ENCODE data around the gene APBA1.

Gene APBA1

GRCh38 chr9:69622676-69623075 lies 49.5 kb downstream of the APBA1 start:
- H3K4me1 ChIP-seq (ENCODE audit: control insufficient read depth, low read length), result no peaks in the 10 kb centered on the region
- no peaks in the 10 kb centered on the region for H4K20me1 ChIP-seq (ENCODE audit: control insufficient read depth, insufficient read depth, low read depth, low read length)
- no peak overlapping the region for H3K4me3 ChIP-seq (ENCODE audit: low read length)
- no peak overlapping the region for H3K4me2 ChIP-seq (ENCODE audit: low read length)
- no peaks in the 10 kb centered on the region for H3K9me3 ChIP-seq (ENCODE audit: control insufficient read depth, insufficient read depth, low read length)
- no peaks in the 10 kb centered on the region for H3K27me3 ChIP-seq (ENCODE audit: control insufficient read depth, low read length)
- TF ChIP-seq CTCF (IDR thresholded peaks at IDR 0.05; ENCODE audit: low read depth, low read length, poor library complexity, severe bottlenecking) (no peak), EZH2phosphoT487 (IDR thresholded peaks at IDR 0.05; ENCODE audit: borderline replicate concordance, low read length) (no peak)
- H3K79me2 ChIP-seq (ENCODE audit: control insufficient read depth, low read length), result no peaks in the 10 kb centered on the region
- no peaks in the 10 kb centered on the region for H3K9me2 ChIP-seq (replicated peaks; ENCODE audit: control insufficient read depth, low read length)
- H3F3A ChIP-seq (ENCODE audit: control insufficient read depth, insufficient read depth), result no peaks in the 10 kb centered on the region
- no peak overlapping the region for H3K27ac ChIP-seq (ENCODE audit: low read depth, low read length)
- H3K36me3 ChIP-seq (ENCODE audit: control insufficient read depth, low read length), result no peaks in the 10 kb centered on the region

GRCh38 chr9:69621730-69622460 lies 50.3 kb downstream of the APBA1 start:
- no peaks in the 10 kb centered on the region for H3K9me3 ChIP-seq (ENCODE audit: control insufficient read depth, insufficient read depth, low read length)
- TF ChIP-seq CTCF (IDR thresholded peaks at IDR 0.05; ENCODE audit: low read depth, low read length, poor library complexity, severe bottlenecking), result no peak
- TF ChIP-seq EZH2phosphoT487 (IDR thresholded peaks at IDR 0.05; ENCODE audit: borderline replicate concordance, low read length), result no peak
- no peaks in the 10 kb centered on the region for H4K20me1 ChIP-seq (ENCODE audit: control insufficient read depth, insufficient read depth, low read depth, low read length)
- no peaks in the 10 kb centered on the region for H3K27me3 ChIP-seq (ENCODE audit: control insufficient read depth, low read length)
- H3K79me2 ChIP-seq (ENCODE audit: control insufficient read depth, low read length), result no peaks in the 10 kb centered on the region
- H3K4me1 ChIP-seq (ENCODE audit: control insufficient read depth, low read length), result no peaks in the 10 kb centered on the region
- H3K4me3 ChIP-seq (ENCODE audit: low read length), result no peak overlapping the region
- H3K36me3 ChIP-seq (ENCODE audit: control insufficient read depth, low read length), result no peaks in the 10 kb centered on the region
- H3K9me2 ChIP-seq (replicated peaks; ENCODE audit: control insufficient read depth, low read length), result no peaks in the 10 kb centered on the region
- no peak overlapping the region for H3K4me2 ChIP-seq (ENCODE audit: low read length)
- no peak overlapping the region for H3K27ac ChIP-seq (ENCODE audit: low read depth, low read length)
- no peaks in the 10 kb centered on the region for H3F3A ChIP-seq (ENCODE audit: control insufficient read depth, insufficient read depth)

- Histone ChIP-seq H3K4me2 (ENCODE audit: low read length) (no peak overlapping the region), H3K9me3 (ENCODE audit: control insufficient read depth, insufficient read depth, low read length) (no peaks in the 10 kb centered on the region)
Measured at GRCh38 chr9:69620731-69621130, 51.4 kb downstream of the APBA1 start.

More at GRCh38 chr9:69620731-69621130, 51.4 kb downstream of the APBA1 start:
- H3K27me3 ChIP-seq (ENCODE audit: control insufficient read depth, low read length), result no peaks in the 10 kb centered on the region
- H3K79me2 ChIP-seq (ENCODE audit: control insufficient read depth, low read length), result no peaks in the 10 kb centered on the region
- no peaks in the 10 kb centered on the region for H3F3A ChIP-seq (ENCODE audit: control insufficient read depth, insufficient read depth)
- H3K4me1 ChIP-seq (ENCODE audit: control insufficient read depth, low read length), result no peaks in the 10 kb centered on the region
- TF ChIP-seq CTCF (IDR thresholded peaks at IDR 0.05; ENCODE audit: low read depth, low read length, poor library complexity, severe bottlenecking) (no peak), EZH2phosphoT487 (IDR thresholded peaks at IDR 0.05; ENCODE audit: borderline replicate concordance, low read length) (no peak)
- no peaks in the 10 kb centered on the region for H3K9me2 ChIP-seq (replicated peaks; ENCODE audit: control insufficient read depth, low read length)
- no peaks in the 10 kb centered on the region for H4K20me1 ChIP-seq (ENCODE audit: control insufficient read depth, insufficient read depth, low read depth, low read length)
- no peak overlapping the region for H3K27ac ChIP-seq (ENCODE audit: low read depth, low read length)
- H3K4me3 ChIP-seq (ENCODE audit: low read length), result no peak overlapping the region
- H3K36me3 ChIP-seq (ENCODE audit: control insufficient read depth, low read length), result no peaks in the 10 kb centered on the region
